ENCODE data around the gene ZNF563. TPM values are rescaled to one million over a fixed set of nuclear protein-coding genes. Genes with fewer than 3 reads are reported as not detected.
"Not testable (repeated sequence)": the region's sequence is repeated elsewhere in the genome, so short reads cannot be mapped to it uniquely, and the experiment has no call there.

The ZNF563 gene
- polyA plus RNA-seq (2013, experiment 1 of 2; ENCODE audit: insufficient read length), result 1.3 TPM
- polyA plus RNA-seq (2013, experiment 2 of 2; ENCODE audit: insufficient read length), result 1.4 TPM

DNA sequence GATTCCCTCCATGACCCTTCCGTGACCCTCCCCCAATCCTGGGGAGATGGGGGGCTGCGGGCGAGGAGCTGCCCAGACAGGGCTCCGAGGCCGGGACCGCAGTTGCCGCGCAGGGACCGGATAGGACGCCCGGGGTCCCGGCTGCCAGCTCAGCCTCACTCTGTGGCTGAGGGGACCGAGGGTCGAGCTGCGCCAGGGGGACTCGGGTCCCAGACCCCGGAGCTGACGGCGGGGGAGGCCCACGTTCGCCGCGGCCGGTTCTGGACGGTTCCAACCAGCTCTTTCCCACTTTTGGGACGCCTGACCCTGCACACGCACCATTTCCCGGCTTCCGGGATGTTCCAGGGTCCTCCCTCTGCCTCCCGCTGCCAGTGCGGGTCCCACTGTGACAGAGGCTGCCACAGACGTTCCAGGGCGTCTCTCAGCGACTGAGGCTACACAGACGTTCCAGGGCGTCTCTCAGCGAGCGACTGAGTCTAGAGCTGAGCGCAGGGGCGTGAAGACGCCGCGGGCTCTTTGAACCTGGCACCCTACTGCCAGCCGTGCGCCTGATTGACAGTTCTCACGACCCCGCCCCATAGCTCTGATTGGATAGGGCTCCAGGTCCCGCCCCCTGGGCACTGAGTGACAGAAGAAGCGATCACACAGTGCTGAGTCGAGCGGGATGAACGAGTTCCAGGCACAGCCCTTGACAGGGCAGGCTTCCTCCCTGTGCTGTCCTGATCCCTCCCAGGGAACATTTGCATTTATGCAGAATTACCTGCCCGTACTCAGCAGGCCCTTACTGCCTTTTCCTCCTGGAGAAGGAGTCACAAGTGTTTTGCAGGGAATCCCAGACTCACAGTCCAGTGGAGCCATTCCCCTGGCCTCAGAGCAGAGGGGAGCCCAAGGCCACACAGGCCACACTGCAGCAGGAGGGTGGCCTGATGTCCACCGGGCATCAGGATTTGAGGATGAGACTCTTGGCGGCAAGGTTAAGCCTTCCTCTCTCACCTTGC lies at the start of gene ZNF563:
ZNF563 (minus strand) TSS at position 472 of the 998 bp plus-strand sequence; CDS start at position 321, 151 bp downstream.
- peak; percentile 93 for DNase-seq

DNA sequence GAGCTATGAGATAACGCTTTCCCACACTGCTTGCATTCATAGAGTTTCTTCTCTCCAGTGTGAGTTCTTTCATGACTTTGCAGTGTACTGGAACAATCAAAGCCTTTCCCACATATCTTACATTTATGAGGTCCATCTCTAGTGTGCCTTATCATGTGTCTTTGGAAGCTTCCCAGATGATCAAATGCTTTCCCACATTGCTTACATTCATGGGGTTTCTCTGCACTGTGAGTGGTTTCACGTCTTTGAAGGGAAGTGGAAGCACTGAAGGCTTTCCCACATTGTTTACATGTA lies 47.0 kb upstream of the ZNF563 start:
- no peak for DNase-seq

- DNase-seq, result no peak
Observed at GRCh38 chr19:12379732-12380443, 46.5 kb upstream of the ZNF563 start.

DNA sequence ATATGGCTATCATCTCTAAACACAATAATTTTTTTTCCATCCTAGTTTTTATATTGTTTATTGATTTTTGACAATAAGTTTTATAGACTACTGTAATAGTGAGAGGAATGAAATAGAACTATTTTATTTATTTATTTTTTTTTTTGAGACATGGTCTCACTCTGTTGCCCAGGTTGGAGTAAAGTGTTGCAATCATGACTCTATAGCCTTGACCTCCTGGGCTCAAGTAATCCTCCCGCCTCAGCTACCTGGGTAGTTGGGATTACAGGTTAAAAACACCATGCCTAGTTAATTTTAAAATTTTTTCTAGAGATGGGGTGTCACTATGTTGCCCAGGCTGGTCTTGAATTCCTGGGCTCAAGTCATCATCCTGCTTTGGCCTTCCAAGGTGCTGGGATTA lies 40.6 kb upstream of the ZNF563 start:
- DNase-seq, result no peak

GRCh38 chr19:12365236-12366162 lies 32.1 kb upstream of the ZNF563 start, which contains the start of gene ZNF442:
Gene ZNF442, minus strand, starts transcription at chr19:12365683. Its CDS starts 2,052 bp downstream, at chr19:12363631.
- DNase-seq, result peak; percentile 96

- peak; percentile 2 for DNase-seq
Observed at GRCh38 chr19:12364391-12365235, 31.2 kb upstream of the ZNF563 start.

DNA sequence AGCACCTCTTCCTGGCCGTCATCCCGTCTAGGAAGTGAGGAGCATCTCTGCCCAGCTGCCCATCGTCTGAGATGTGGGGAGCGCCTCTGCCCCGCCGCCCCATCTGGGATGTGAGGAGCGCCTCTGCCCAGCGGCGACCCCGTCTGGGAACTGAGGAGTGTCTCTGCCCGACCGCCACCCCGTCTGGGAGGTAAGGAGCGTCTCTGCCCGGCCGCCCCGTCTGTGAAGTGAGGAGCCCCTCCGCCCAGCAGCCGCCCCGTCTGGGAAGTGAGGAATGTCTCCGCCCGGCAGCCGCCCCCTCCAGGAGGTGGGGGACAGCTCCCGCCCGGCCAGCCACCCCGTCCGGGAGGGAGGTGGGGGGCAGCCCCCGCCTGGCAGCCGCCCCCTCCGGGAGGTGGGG lies 28.8 kb upstream of the ZNF563 start:
- DNase-seq, result not testable (repeated sequence)

- no peak for DNase-seq
Observed at GRCh38 chr19:12353375-12353774, 19.9 kb upstream of the ZNF563 start.

GRCh38 chr19:12350890-12351197 lies 17.4 kb upstream of the ZNF563 start:
- DNase-seq, result no peak

GRCh38 chr19:12350185-12350889 lies 16.9 kb upstream of the ZNF563 start:
- no peak for DNase-seq

- no peak for DNase-seq
Observed at GRCh38 chr19:12346896-12347295, 13.5 kb upstream of the ZNF563 start.

DNA sequence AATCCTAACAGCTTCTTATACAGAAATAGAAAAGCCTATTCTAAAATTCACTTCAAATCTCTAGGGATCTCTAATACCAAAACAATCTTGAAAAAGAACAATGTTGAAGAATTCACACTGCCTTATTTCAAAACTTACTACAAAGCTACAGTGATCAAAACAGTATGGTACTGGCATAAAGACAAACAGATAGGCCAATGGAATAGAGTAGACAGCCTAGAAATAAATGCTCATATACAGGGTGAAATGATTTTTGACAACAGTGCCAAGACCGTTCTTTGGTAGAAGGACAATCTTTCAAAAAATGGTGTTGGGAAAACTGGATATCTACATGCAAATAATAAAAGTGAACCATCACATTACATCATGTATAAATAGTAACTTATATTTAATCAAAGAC lies 11.8 kb upstream of the ZNF563 start:
- DNase-seq, result no peak

DNA sequence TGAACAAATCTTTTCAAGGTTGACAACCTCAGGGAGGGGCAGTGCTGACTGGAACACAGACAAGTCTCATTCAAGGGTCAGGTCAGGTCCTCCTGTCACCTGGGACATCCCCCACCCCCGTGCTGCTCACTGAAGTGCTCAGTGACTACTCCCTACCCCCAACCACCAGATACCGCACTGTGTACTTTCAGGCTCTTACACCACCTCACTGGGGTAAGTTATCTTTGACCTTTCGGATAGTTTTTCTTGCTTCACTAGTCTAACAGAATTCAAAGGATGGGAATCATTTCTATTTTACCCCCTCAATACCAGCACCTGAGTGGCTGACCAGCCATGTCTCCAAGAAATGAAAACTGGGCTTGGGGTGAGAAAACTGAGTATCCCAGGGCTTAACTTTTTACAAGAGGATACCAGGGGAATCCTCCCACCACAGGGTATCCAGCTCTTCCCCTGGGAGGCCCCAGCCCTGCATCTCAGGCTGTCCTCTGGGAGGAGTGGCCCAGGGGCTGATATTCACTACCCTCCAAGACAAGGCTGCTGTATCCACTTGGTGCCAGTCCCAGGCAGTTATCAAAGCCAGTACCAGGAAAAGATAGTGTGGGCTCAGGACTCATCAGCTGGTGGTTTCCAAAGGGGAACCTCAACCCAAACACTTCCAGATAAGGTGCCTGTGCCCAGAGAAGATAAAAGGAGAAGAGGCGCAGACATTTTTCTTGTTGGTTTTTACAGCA lies 2.1 kb downstream of the ZNF563 start:
- no peak for DNase-seq

- no peak for DNase-seq
Observed at GRCh38 chr19:12330340-12330739, 3.1 kb downstream of the ZNF563 start.

DNA sequence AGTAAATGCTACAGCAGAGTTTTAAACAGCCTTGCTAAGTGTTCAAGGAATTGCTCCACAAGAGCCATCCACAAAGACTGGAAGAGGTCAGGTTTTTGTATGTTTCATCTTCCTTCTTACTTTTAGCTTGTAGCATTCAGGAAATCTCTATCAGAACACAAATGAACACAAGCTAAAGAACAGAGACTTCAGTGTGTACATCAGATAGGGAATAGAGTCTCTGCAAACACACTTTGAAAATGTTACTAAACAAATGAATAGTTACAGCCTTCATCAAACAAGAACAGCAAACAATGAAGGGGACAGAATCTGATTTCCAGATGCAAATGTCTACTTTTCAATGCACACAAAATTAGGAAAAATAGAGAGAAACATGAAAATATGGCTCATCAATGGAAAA lies 7.7 kb downstream of the ZNF563 start:
- DNase-seq, result no peak

GRCh38 chr19:12318782-12319413 lies 14.5 kb downstream of the ZNF563 start:
- DNase-seq, result no peak

GRCh38 chr19:12314553-12314952 lies 18.9 kb downstream of the ZNF563 start:
- no peak for DNase-seq

DNA sequence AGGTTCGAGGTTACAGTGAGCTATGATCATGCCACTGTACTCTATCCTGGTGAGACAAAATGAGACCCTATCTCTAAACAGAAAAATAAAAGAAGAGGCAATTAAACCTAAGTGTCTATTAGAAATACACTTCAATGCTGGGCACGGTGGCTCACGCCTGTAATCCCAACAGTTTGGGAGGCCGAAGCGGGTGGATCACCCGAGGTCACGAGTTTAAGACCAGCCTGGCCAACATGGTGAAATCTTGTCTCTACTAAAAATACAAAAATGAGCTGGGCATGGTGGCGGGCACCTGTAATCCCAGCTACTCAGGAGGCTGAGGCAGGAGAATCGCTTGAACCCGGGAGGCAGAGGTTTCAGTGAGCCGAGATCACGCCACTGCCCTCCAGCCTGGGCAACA lies 24.5 kb downstream of the ZNF563 start:
- DNase-seq, result not testable (repeated sequence)

- DNase-seq, result no peak
Observed at GRCh38 chr19:12295191-12295590, 38.2 kb downstream of the ZNF563 start.
